GM23338 (cell line): ENCODE measurements around the gene TGFBR3. TPM values are rescaled to one million over a fixed set of nuclear protein-coding genes. Genes with fewer than 3 reads are reported as not detected.

Experiments used
- ATAC-seq: fragments of 200-7000 bp; cut with Tn5 transposase; 3 replicates; pipeline ENCODE4 v1.9.1; 2020
- DNase-seq: peaks from one replicate; pipeline ENCODE4 v3.0.0-alpha.2; 2015; ENCODE audit warnings: low spot score
- H2AFZ ChIP-seq: fragments of 200-600 bp; sonication (generic); 2 replicates; pipeline ENCODE4 v1.8.0; 2016; ENCODE audit warnings: antibody characterized with exemption, mild to moderate bottlenecking, moderate library complexity
- H3F3A ChIP-seq: fragments of 200-600 bp; sonication (generic); replicated peaks from 2 replicates; pipeline ENCODE4 v1.8.0; 2017; ENCODE audit warnings: antibody characterized with exemption, mixed run types, low read depth
- H3K27ac ChIP-seq: fragments of 200-600 bp; sonication (generic); 2 replicates; pipeline ENCODE4 v1.6.1; 2016; ENCODE audit warnings: low read depth
- H3K27me3 ChIP-seq: fragments of 200-600 bp; sonication (generic); 2 replicates; pipeline ENCODE4 v1.8.0; 2016; ENCODE audit warnings: mild to moderate bottlenecking, mixed run types, moderate library complexity; ENCODE audit not compliant: insufficient read depth
- H3K36me3 ChIP-seq: fragments of 200-600 bp; sonication (generic); 2 replicates; pipeline ENCODE4 v1.8.0; 2016; ENCODE audit warnings: mild to moderate bottlenecking; ENCODE audit not compliant: insufficient read depth
- H3K4me1 ChIP-seq: fragments of 200-600 bp; sonication (generic); 2 replicates; pipeline ENCODE4 v1.8.0; 2016; ENCODE audit warnings: mild to moderate bottlenecking, moderate library complexity; ENCODE audit not compliant: insufficient read depth
- H3K4me2 ChIP-seq: fragments of 200-600 bp; sonication (generic); 2 replicates; pipeline ENCODE4 v1.7.1; 2017; ENCODE audit warnings: mixed run types
- H3K4me3 ChIP-seq: fragments of 200-600 bp; sonication (generic); 2 replicates; pipeline ENCODE4 v1.6.1; 2016; ENCODE audit warnings: mixed run types
- H3K79me2 ChIP-seq: fragments of 200-600 bp; sonication (generic); replicated peaks from 2 replicates; pipeline ENCODE4 v1.8.0; 2017; ENCODE audit warnings: mild to moderate bottlenecking; ENCODE audit not compliant: insufficient read depth
- H3K9me2 ChIP-seq: fragments of 200-600 bp; sonication (generic); 2 replicates; pipeline ENCODE4 v1.8.0; 2017; ENCODE audit not compliant: insufficient read depth
- H4K20me1 ChIP-seq: fragments of 200-600 bp; sonication (generic); replicated peaks from 2 replicates; pipeline ENCODE4 v1.8.0; 2017; ENCODE audit warnings: mild to moderate bottlenecking; ENCODE audit not compliant: insufficient read depth
- H3K27ac Mint-ChIP-seq: 2 replicates; pipeline ENCODE4 v1.8.0; 2020; ENCODE audit warnings: inconsistent platforms, mild to moderate bottlenecking, moderate library complexity, mixed read lengths
- H3K27me3 Mint-ChIP-seq: 3 replicates; pipeline ENCODE4 v1.8.0; 2022; ENCODE audit warnings: low read depth, mild to moderate bottlenecking, moderate library complexity, mixed read lengths, inconsistent platforms; ENCODE audit not compliant: insufficient read depth, poor library complexity
- H3K36me3 Mint-ChIP-seq: 3 replicates; pipeline ENCODE4 v1.8.0; 2021; ENCODE audit warnings: low read depth, mild to moderate bottlenecking, inconsistent platforms, moderate library complexity, mixed read lengths
- H3K4me1 Mint-ChIP-seq: 3 replicates; pipeline ENCODE4 v1.8.0; 2020; ENCODE audit warnings: mild to moderate bottlenecking, inconsistent platforms, mixed read lengths
- H3K4me3 Mint-ChIP-seq: 3 replicates; pipeline ENCODE4 v1.8.0; 2021; ENCODE audit warnings: moderate library complexity, mild to moderate bottlenecking, inconsistent platforms, mixed read lengths
- H3K9me3 Mint-ChIP-seq: 3 replicates; pipeline ENCODE4 v1.8.0; 2020; ENCODE audit warnings: moderate library complexity, mild to moderate bottlenecking, inconsistent platforms, mixed read lengths
- CREB1 ChIP-seq: fragments of 250-450 bp; sonication (Bioruptor Pico); IDR thresholded peaks from 2 replicates; pipeline ENCODE4 v1.5.0; 2020; ENCODE audit warnings: low read depth, mild to moderate bottlenecking, moderate library complexity
- EZH2 ChIP-seq: fragments of 200-600 bp; sonication (generic); IDR thresholded peaks from one replicate; pipeline ENCODE4 v1.8.0; 2017; ENCODE audit warnings: antibody characterized with exemption, mild to moderate bottlenecking, low read depth; ENCODE audit not compliant: unreplicated experiment
- EZH2phosphoT487 ChIP-seq: fragments of 200-600 bp; sonication (generic); IDR thresholded peaks from one replicate; pipeline ENCODE4 v1.8.1; 2018; ENCODE audit warnings: antibody characterized with exemption; ENCODE audit not compliant: unreplicated experiment
- JUNB ChIP-seq: IDR thresholded peaks from one replicate; pipeline ENCODE4 v1.6.1; 2016; ENCODE audit warnings: antibody characterized with exemption; ENCODE audit not compliant: unreplicated experiment
- NANOG ChIP-seq: IDR thresholded peaks from 2 replicates; pipeline ENCODE4 v1.6.1; 2016; ENCODE audit warnings: antibody characterized with exemption, borderline replicate concordance
- POLR2AphosphoS5 ChIP-seq: IDR thresholded peaks from 2 replicates; pipeline ENCODE4 v1.6.1; 2016; ENCODE audit warnings: antibody characterized with exemption, low read depth
- STAT1 ChIP-seq: IDR thresholded peaks from one replicate; pipeline ENCODE4 v1.6.1; 2016; ENCODE audit warnings: antibody characterized with exemption; ENCODE audit not compliant: unreplicated experiment
- ZNF114 ChIP-seq: fragments of 250-450 bp; sonication (Bioruptor Pico); IDR thresholded peaks from 2 replicates; pipeline ENCODE4 v1.5.0; 2020; ENCODE audit warnings: mild to moderate bottlenecking, moderate library complexity
- ZNF331 ChIP-seq: fragments of 250-450 bp; sonication (Bioruptor Pico); IDR thresholded peaks from 2 replicates; pipeline ENCODE4 v1.5.0; 2020; ENCODE audit warnings: low read depth, mild to moderate bottlenecking, moderate library complexity
- polyA plus RNA-seq: library from polyadenylated mRNA; unstranded; fragments of >200 nt; fragmentation: Nextera tagmentation; extraction: Ambion mirVana; gene quantifications from 2 replicates; pipeline ENCODE4 v1.2.1, GENCODE V29; 2016
- total RNA-seq: library from RNA; depleted of rRNA; stranded (reverse); fragments of >200 nt; shearing (Covaris generic); gene quantifications from 2 replicates; pipeline ENCODE4 v1.2.3, GENCODE V29; 2014
- TF ChIP-seq, protein P1 (sequence below): IDR thresholded peaks from 2 replicates; pipeline ENCODE4 v1.6.1; 2016; ENCODE audit warnings: antibody characterized with exemption
- TF ChIP-seq, protein P2 (sequence below), 2 experiments: fragments of 200-600 bp in 1 of 2; sonication (generic) in 1 of 2; conservative IDR thresholded peaks; 2 replicates each; pipeline versions ENCODE4 v1.5.1 to v1.6.1; 2016 to 2017; ENCODE audit warnings: antibody characterized with exemption in 2 of 2, low read depth in 2 of 2, mild to moderate bottlenecking in 2 of 2, moderate library complexity in 1 of 2
- TF ChIP-seq, protein P3 (sequence below): fragments of 250-450 bp; sonication (Bioruptor Pico); IDR thresholded peaks from 2 replicates; pipeline ENCODE4 v1.5.0; 2020; ENCODE audit warnings: mild to moderate bottlenecking, moderate library complexity
- TF ChIP-seq, protein P4 (sequence below): IDR thresholded peaks from one replicate; pipeline ENCODE4 v1.6.1; 2018; ENCODE audit warnings: antibody characterized with exemption; ENCODE audit not compliant: unreplicated experiment

TGFBR3 gene
- total and polyA plus RNA-seq, 2 experiments from 2014 or later = 1.7 to 2.9 TPM

DNA sequence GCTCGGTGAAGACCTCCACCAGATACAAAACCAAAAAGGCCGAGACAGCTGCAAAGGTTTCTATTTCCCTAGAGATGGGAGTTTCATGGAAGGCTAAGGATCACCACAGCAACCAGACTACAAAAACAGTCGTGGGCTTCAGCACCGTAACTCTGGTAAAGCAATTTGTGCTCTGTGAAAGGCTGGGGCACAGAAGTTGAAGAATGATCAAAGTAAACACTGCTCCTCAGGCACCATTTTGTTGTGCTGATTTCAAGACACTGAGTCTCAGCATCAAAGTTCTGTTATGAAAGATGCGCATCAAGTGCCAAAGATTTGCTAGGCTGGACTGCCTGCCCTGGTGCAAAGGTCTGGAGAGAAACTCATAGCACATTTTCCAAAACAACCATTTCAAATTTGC lies 116.2 kb downstream of the TGFBR3 start:
- H3K27me3 ChIP-seq = no peaks in the 10 kb centered on the region
- no peaks in the 10 kb centered on the region for H3F3A ChIP-seq
- no peak overlapping the region for H3K27ac ChIP-seq
- TF ChIP-seq, protein P1, sequence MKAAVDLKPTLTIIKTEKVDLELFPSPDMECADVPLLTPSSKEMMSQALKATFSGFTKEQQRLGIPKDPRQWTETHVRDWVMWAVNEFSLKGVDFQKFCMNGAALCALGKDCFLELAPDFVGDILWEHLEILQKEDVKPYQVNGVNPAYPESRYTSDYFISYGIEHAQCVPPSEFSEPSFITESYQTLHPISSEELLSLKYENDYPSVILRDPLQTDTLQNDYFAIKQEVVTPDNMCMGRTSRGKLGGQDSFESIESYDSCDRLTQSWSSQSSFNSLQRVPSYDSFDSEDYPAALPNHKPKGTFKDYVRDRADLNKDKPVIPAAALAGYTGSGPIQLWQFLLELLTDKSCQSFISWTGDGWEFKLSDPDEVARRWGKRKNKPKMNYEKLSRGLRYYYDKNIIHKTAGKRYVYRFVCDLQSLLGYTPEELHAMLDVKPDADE = no peak
- TF ChIP-seq ZNF331 (CRISPR knock-in tag) (no peak), CREB1 (CRISPR knock-in tag) (no peak), EZH2phosphoT487 (no peak), JUNB (no peak), POLR2AphosphoS5 (no peak), NANOG (no peak), STAT1 (no peak), ZNF114 (CRISPR knock-in tag) (no peak), EZH2 (no peak)
- TF ChIP-seq, protein P2, sequence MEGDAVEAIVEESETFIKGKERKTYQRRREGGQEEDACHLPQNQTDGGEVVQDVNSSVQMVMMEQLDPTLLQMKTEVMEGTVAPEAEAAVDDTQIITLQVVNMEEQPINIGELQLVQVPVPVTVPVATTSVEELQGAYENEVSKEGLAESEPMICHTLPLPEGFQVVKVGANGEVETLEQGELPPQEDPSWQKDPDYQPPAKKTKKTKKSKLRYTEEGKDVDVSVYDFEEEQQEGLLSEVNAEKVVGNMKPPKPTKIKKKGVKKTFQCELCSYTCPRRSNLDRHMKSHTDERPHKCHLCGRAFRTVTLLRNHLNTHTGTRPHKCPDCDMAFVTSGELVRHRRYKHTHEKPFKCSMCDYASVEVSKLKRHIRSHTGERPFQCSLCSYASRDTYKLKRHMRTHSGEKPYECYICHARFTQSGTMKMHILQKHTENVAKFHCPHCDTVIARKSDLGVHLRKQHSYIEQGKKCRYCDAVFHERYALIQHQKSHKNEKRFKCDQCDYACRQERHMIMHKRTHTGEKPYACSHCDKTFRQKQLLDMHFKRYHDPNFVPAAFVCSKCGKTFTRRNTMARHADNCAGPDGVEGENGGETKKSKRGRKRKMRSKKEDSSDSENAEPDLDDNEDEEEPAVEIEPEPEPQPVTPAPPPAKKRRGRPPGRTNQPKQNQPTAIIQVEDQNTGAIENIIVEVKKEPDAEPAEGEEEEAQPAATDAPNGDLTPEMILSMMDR (conservative IDR thresholded peaks at IDR 0.05; ENCODE audit: low read depth in 2 of 2) = no peak
- TF ChIP-seq, protein P3, sequence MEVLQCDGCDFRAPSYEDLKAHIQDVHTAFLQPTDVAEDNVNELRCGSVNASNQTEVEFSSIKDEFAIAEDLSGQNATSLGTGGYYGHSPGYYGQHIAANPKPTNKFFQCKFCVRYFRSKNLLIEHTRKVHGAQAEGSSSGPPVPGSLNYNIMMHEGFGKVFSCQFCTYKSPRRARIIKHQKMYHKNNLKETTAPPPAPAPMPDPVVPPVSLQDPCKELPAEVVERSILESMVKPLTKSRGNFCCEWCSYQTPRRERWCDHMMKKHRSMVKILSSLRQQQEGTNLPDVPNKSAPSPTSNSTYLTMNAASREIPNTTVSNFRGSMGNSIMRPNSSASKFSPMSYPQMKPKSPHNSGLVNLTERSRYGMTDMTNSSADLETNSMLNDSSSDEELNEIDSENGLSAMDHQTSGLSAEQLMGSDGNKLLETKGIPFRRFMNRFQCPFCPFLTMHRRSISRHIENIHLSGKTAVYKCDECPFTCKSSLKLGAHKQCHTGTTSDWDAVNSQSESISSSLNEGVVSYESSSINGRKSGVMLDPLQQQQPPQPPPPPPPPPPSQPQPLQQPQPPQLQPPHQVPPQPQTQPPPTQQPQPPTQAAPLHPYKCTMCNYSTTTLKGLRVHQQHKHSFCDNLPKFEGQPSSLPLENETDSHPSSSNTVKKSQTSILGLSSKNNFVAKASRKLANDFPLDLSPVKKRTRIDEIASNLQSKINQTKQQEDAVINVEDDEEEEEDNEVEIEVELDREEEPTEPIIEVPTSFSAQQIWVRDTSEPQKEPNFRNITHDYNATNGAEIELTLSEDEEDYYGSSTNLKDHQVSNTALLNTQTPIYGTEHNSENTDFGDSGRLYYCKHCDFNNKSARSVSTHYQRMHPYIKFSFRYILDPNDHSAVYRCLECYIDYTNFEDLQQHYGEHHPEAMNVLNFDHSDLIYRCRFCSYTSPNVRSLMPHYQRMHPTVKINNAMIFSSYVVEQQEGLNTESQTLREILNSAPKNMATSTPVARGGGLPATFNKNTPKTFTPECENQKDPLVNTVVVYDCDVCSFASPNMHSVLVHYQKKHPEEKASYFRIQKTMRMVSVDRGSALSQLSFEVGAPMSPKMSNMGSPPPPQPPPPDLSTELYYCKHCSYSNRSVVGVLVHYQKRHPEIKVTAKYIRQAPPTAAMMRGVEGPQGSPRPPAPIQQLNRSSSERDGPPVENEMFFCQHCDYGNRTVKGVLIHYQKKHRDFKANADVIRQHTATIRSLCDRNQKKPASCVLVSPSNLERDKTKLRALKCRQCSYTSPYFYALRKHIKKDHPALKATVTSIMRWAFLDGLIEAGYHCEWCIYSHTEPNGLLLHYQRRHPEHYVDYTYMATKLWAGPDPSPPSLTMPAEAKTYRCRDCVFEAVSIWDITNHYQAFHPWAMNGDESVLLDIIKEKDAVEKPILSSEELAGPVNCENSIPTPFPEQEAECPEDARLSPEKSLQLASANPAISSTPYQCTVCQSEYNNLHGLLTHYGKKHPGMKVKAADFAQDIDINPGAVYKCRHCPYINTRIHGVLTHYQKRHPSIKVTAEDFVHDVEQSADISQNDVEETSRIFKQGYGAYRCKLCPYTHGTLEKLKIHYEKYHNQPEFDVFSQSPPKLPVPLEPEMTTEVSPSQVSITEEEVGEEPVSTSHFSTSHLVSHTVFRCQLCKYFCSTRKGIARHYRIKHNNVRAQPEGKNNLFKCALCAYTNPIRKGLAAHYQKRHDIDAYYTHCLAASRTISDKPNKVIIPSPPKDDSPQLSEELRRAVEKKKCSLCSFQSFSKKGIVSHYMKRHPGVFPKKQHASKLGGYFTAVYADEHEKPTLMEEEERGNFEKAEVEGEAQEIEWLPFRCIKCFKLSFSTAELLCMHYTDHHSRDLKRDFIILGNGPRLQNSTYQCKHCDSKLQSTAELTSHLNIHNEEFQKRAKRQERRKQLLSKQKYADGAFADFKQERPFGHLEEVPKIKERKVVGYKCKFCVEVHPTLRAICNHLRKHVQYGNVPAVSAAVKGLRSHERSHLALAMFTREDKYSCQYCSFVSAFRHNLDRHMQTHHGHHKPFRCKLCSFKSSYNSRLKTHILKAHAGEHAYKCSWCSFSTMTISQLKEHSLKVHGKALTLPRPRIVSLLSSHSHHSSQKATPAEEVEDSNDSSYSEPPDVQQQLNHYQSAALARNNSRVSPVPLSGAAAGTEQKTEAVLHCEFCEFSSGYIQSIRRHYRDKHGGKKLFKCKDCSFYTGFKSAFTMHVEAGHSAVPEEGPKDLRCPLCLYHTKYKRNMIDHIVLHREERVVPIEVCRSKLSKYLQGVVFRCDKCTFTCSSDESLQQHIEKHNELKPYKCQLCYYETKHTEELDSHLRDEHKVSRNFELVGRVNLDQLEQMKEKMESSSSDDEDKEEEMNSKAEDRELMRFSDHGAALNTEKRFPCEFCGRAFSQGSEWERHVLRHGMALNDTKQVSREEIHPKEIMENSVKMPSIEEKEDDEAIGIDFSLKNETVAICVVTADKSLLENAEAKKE = no peak
- TF ChIP-seq, protein P4, sequence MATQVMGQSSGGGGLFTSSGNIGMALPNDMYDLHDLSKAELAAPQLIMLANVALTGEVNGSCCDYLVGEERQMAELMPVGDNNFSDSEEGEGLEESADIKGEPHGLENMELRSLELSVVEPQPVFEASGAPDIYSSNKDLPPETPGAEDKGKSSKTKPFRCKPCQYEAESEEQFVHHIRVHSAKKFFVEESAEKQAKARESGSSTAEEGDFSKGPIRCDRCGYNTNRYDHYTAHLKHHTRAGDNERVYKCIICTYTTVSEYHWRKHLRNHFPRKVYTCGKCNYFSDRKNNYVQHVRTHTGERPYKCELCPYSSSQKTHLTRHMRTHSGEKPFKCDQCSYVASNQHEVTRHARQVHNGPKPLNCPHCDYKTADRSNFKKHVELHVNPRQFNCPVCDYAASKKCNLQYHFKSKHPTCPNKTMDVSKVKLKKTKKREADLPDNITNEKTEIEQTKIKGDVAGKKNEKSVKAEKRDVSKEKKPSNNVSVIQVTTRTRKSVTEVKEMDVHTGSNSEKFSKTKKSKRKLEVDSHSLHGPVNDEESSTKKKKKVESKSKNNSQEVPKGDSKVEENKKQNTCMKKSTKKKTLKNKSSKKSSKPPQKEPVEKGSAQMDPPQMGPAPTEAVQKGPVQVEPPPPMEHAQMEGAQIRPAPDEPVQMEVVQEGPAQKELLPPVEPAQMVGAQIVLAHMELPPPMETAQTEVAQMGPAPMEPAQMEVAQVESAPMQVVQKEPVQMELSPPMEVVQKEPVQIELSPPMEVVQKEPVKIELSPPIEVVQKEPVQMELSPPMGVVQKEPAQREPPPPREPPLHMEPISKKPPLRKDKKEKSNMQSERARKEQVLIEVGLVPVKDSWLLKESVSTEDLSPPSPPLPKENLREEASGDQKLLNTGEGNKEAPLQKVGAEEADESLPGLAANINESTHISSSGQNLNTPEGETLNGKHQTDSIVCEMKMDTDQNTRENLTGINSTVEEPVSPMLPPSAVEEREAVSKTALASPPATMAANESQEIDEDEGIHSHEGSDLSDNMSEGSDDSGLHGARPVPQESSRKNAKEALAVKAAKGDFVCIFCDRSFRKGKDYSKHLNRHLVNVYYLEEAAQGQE = no peak
- H3K36me3 Mint-ChIP-seq = no peaks in the 10 kb centered on the region
- peaks cover 12% of the 10 kb centered on the region for H3K4me1 Mint-ChIP-seq
- no peaks in the 10 kb centered on the region for H3K4me1 ChIP-seq
- H3K4me3 Mint-ChIP-seq = no peak overlapping the region
- no peaks in the 10 kb centered on the region for H3K9me3 Mint-ChIP-seq
- ATAC-seq (no peak), DNase-seq (no peak)
- no peaks in the 10 kb centered on the region for H4K20me1 ChIP-seq
- no peak overlapping the region for H3K4me3 ChIP-seq
- no peaks in the 10 kb centered on the region for H3K79me2 ChIP-seq
- peaks cover 2% of the 10 kb centered on the region for H3K27me3 Mint-ChIP-seq
- no peak overlapping the region for H3K27ac Mint-ChIP-seq
- no peaks in the 10 kb centered on the region for H3K36me3 ChIP-seq
- no peaks in the 10 kb centered on the region for H3K9me2 ChIP-seq
- no peak overlapping the region for H2AFZ ChIP-seq
- no peak overlapping the region for H3K4me2 ChIP-seq
